CD4-positive, alpha-beta T cell treated with Interleukin-15 for 4 hours (primary cell): ENCODE data around the gene BUD31.

Source experiments
- DNase-seq: peaks from one replicate; pipeline ENCODE4 v3.0.0-alpha.2; 2020; ENCODE audit warnings: low spot score

BUD31 gene

DNA sequence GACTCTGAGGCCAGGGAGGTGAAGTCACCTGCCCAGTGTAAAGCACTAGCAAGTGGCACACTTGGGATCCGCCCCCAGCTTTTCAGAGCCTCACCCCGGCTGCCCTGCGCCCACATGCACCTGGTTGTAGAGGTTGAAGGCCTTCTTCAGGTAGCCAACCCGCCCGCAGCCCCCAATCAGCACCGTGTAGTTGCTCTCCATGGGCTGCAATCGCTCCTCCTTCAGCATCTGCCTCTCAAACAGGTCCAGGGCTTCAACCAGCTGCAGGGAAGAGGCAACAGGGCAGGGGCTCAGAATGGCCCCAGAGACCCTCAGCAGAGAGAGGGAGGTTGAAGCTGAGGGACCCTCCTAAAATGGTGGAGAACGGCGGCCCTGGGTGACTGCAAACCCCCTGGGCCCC, 24.4 kb downstream of the BUD31 start:
- DNase-seq, result no peak

DNA sequence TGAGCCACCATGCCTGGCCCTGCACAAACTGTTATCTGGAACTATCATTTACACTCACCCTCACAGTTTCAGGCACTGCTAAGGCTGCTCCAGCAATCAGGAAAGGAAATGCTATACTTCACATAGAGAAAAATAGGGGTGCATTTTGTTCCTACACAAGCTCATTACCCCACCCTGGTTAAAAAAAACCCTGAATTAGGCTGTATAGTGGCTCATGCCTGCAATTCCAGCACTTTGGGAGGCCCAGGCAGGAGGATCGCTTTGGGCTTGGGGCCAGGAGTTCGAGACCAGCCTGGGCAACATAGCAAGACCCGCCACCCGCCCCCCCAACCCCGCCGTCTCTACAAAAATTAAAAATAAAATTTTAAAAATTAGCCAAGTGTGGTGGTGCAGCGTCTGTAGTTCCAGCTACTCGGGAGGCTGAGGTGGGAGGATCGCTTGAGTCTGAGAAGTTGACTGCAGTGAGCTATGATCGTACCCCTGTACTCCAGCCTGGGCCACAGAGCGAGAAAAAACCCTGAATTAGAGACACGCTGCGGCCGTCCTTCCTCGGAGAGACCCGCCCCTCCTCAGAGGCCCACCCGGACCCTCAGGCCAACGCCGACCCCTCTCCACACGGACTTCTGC, 29.3 kb downstream of the BUD31 start:
- DNase-seq, result no peak

DNA sequence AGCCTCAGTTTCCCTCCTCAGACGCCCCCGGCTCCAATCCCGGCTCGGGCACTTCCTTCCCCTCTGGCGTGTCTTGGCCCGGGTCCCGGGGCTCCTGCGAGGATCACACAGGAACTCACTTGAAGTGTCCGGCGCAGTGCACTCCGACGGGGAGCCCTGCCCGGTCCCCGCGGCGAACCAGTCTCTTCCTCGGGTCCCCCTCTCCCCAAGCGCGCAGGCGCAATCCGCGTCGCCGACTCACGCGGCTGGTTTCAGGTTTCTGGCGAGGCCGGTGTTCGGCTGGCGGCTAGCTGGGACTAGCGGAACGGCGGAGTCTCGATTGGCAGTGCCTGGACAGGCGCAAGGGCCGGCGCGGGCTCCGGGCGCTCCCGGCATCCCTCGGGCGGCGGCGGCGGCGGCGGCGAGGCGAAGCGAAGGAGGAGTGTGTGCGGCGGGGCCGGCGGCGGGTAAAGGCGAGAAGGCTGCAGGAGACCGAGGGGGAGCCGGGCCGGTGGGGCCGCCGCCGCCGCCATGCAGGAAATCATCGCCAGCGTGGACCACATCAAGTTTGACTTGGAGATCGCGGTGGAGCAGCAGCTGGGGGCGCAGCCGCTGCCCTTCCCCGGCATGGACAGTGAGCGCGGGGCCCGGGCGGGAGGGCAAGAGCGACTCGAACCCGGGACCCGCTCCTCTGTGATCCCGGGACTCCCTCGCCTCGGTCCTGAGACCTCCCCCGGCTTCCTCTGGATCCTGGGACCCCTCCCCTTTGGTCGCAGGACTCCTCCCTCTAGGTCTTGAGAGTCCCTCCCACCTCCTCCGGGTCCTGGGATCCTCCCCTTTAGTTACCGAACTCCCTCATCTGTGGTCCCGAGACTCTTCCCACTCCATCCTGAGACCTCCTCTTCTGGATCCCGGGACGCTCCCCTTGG, 30.1 kb downstream of the BUD31 start, which contains the start of the genes CPSF4 and PTCD1:
Gene CPSF4, plus strand, starts transcription at position 371 of the 908 bp plus-strand sequence. Its CDS starts 140 bp downstream, at position 511.
Gene PTCD1, minus strand, starts transcription at position 226 of the 908 bp plus-strand sequence. CDS start 3,556 bp downstream, outside the sequence.
- DNase-seq, result peak; percentile 93

DNA sequence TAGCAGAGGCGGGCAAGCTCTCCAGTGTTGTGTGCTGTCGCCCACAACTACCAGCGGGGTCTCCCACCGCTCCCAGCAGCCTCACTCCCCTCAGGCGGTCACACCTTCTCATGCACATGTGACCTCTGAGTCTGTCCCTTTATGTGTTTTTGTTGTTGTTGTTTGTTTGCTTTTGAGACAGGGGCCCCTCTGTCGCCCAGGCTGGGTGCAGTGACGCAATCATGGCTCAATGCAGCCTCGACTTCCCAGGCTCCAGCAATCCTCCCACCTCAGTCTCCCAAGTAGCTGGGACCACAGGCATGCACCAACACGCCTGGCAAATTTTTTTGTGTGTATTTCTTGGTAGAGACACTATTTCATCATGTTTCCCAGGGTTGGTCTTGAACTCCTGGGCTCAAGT, 31.4 kb downstream of the BUD31 start:
- no peak for DNase-seq

DNA sequence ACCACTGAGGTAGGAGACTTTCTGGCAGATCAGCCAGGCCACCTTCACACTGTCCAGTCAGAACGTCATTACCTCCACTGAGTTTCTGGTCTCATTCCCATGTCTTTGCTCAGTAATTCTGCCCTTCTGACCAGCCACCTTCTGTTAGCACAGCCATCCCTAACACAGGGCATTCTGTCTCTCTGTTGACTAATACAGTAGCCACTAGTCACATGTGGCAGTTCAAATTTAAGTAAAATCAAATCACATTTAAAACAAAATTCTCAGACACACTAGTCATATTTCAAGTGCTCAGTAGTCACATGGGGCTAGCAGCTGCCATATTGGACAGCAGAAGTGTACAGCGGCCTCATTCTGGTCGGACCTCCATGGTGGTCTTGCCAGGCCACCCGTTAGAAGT, 37.3 kb downstream of the BUD31 start:
- DNase-seq, result no peak

DNA sequence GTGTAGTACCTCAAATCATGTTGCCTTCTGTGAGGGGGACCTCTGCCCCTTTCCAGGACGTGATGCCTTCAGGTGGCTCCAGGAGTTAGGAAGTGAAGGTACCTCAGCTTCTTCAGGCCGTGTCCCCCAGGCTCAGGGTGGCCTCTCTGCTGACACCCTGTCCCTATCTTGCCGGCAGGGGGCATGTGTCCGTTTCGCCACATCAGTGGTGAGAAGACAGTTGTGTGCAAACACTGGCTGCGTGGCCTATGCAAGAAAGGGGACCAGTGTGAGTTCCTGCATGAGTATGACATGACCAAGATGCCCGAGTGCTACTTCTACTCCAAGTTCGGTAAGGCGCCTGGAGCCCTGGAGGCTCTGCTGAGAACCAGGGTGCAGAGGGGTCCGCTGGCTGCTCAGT, 39.2 kb downstream of the BUD31 start:
- DNase-seq, result no peak

DNA sequence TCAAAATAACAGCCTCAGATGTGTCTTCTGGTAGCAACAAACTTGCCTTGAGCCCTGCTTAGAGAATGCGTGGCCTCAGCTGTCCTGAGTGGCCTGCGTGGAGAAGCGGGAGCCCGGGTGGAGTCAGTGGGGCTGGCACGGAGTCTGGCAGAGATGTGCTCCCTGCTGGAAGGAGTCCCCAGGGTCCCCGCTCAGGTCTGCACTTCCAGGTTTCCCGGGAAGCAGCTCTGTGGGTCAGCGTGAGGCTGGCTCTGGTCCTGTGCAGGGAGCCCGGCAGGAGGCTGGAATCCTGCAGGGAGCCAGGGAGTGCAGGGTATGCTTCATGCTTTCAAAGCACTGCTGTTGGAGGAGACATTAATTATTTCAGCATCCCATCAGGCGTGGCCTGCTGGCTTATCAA, 40.1 kb downstream of the BUD31 start:
- no peak for DNase-seq

DNA sequence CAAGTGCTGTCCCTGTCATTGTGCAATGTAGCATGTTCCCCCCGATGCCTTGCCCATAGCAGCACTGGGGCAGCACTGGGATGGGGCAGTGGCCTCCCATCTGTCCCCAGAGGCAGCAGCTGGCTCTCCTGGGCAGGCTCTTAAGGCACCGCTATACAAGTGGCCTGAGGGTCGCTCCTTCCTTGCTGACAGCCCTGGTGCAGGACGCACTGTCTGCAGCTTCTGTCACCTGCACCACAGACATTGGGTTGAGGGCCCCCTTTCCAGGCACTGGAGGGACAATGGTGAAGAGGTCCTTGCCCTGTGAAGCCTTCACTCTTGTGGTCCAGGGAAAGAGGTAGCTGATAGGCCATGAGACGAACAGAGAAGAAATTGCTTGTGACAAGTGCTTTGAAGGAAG, 40.6 kb downstream of the BUD31 start:
- no peak for DNase-seq

DNA sequence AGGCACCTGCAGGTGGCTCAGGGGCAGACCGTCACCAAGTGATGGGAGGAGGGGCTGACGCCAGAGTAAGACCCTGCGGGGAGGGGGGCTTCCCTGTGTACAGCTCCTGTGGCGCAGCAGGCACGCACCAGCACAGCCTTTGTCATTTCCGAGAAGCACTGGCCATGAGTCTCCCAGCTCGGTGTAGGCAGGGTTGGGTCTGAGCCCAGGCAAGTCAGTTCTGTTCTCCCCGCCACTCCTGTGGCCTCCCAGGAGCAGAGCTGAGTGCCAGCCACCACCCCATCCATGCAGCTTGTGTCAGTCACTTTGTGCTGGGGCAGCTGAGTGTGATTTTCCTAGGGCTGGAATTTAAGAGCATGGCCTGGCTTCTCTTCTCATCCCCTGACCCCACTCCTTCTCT, 43.2 kb downstream of the BUD31 start:
- DNase-seq, result no peak

DNA sequence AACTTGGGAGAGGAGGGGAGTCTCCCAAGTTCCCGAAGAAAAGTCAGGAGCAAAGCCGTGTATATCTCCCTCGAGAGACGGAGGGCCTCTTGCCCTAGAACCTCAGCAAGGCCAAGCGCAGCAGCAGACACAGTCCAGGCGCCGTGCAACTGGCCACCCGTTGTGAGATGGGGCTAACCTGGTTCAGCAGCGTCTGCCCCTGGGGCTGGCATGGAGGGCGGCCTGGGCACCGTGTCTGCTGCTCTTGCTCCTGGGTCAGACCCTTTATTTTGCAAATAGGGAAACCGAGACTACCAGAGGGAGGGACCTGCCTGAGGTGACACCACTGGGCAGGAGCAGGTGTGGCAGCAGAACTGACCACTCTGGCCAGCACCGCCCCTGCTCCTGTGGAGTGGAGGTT, 43.8 kb downstream of the BUD31 start:
- no peak for DNase-seq

DNA sequence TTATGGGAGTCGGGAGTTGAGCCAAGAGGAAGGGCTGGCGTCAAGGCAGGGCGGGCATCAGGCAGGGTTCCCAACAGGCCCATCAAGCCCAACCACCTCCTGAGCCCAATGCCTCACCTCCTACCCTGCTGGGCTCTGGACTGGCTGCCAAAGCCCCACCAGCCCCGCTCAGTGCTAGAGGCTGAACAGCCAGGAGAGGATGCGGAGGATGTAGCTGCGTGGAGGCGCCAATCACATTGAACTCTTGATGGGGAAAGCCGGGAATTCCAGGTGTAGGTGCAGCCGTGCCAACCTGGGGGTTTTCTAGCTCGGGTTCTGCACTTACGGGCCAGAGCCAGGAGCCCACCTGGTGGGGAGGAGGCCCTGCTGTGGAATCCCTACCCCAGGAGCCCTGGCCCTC, 44.3 kb downstream of the BUD31 start:
- no peak for DNase-seq

DNA sequence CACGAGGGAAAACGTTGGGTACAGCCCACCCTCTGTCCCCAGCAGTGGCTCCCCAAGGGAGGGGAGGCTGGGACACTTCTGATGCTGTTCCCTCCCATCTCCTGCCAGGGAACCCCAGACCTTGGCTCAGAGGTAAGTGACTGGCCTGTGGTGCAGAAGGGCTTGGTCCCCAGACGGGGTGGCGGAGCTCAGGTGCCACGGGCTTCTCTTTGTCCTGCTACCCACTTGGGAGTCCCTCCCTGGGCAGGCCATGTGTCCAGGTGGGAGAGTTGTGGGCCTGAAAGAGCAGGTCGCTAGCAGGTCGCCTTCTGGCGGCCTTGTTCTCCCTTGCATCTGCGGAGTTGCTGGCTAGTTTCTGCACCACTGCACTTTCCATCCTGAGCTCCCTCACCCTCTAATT, 47.1 kb downstream of the BUD31 start:
- no peak for DNase-seq

DNA sequence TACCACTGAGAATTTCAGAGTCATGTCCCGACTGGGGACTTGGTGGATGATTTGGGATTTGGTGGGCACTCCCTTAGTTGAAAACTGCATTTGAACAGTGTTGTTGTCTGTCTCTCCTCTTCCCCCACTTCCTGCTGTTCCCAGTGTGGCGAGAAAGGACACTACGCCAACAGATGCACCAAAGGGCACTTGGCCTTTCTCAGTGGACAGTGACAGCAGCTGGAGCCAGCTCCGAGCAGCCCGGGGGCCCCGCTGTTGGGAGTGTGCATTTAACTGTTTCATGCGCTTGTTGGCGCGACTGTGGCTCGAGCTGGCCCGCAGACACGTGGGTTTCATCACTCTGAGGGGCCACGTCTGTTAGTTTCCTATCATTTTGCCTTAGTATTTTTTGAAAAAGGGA, 47.5 kb downstream of the BUD31 start:
- DNase-seq, result no peak

DNA sequence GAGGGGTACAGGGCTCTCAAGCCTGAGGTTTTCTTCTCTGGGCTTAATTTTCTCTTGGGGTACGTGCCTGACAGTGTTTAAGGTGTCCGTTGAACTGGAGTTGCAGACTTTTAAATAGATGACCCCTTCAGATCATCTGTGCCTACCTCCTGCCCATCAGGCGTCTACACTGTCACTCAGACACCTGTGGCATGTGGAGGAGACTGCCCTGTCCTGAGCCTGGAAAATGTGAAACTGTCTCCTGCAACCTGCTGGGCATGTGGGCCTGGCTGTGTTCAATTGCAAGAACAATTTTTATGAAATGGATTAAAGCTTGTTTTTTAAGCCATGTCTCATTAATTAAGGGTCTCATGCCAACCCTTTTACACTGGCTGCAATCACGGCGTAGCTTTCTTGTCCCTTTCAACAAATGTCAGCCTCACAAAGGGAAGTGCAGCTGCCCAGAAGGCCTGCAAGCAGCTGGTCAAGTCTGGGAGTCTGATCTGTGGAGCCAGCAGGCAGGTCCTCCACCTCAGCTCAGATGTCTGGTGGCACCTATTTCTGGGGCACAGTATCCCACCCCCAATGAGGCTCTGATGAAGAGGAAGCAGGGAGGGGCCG, 48.4 kb downstream of the BUD31 start:
- DNase-seq, result no peak

DNA sequence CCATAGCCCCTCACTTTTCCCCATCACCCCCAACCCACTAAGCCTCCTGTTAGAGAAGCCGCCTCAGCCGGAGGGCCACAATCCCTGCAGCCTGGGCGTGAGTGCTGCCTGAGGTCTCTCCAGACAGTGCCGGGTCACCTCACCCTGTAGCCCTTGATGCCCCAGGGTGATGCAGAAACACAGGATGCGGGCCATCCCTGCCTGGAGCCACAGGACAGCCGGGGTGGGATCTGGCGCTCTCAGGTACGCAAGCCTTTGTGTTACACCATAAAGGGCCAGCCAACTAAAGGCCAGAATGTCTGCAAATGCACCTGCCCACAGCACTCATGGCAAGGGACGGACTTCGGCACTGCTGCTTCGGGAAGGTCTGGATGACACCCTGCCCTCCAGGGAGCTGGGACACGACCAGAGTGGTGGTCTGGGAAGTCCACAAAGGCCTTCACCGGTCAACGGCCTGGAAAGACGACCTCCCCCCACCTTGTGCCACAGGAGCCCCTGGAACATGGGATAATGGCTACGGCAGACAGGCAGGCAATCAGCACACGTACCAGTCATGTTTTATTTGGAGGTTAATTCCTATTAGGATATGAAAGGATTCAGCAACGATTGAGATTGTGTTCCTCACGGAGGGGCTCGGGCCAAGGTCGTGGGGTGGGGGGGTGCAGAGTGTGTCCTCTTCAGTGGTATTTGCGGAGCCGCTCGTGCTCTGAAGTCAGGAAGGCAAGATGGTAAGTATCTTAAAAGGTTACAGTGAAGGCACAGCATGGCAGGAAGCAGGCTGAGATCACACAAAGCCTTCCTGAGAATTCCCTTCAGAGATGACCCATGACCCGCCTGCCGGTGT, 49.1 kb downstream of the BUD31 start:
- DNase-seq, result no peak

DNA sequence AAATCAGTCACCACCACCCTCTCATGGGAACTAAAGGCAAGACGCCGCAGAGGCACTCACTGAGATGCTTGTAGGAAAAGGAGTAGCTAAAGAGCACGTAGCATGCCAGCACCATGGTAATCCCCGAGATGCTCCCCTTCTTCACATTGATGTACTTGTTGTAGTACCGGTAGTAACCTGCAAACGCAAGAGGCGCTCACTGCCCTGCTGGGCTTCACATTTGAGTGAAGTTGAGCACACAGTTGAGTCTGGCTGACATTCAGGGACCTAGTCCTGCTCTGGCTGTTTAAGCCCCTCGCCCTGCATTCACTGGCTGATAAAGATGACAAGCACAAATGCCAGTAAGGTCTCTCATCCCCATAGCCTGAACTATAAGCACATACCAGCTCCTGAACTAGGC, 50.3 kb downstream of the BUD31 start:
- DNase-seq, result peak; percentile 9

DNA sequence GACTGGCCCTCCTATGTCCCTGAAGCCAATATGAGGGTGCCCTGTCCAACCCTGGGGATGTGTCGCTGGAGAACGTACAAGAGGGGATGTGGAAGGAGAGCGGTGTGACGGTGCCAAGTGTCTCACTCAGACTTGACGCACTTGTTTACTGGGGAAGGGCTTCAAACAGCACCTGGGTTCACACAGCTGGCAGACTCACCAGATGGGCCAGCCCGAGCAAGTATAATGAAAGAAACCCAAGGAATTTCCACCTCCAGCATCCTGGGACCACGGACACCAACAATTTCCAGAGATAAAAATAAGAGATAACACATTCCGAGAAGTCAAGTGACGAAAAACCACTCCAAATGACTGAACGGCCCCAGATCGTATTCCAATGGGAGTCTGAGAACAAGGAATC, 51.9 kb downstream of the BUD31 start:
- DNase-seq, result no peak

DNA sequence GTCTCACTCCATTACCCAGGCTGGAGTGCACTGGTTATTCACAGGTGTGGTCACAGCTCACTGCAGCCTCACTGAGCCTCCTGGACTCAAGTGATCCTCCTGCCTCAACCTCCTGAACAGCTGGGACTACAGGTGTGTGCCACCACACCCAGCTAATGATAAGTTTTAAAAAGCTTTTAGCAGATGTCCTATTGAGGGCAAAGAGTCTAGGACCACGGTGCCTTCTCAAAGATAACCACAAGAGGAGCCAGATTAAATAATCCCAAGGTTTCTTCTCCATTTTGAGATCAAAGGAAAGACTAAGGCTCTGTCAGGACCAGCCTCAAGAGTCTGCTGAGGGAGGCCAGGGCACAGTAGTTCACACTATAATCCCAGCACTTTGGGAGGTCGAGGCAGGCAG, 52.5 kb downstream of the BUD31 start:
- DNase-seq, result no peak

DNA sequence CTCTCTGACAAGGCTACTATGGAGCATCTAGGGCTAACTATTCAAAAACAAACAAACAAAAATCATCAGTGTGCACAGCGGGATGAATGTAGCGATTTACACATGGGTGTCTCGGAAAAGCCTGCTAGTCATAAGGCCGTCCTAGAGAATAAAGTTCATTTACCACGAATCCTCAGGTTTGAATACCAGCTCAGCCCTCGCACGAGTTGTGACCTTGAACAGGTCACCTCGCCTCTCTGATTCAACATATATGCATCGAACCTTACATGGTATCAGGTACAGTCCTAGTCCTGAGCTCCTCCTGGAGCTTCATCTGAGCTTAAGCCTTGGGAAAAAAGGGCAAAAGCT, 56.6 kb downstream of the BUD31 start:
- no peak for DNase-seq

DNA sequence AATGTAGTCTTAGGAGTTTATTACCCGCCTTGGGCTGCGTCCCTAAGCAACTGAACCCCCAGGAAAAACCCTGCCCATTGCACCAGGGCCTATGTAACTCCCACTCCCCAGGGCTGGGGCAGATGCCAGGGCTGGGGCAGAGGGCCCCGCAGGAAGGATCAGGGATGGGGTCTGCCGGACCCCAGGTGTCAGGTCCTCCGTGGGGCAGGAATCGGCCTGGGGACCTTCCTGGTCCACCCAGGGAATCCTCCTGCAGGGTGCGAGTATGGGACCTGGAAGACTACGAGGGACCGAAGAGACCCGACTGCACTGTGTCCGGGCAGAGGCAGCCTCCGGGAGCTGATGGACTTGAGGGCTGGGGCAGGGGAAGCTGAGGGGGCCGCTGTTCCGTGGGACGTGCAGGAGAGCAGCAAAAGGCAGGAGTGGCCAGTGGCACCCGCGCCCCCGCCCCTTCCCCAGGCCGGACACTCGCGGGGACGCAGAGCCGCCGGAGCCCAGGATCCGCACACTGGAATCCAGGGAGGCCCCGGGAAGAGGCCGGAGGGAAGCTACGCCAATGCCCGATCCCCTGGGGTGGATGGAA, 59.7 kb downstream of the BUD31 start:
- no peak for DNase-seq
